Tibial nerve (tissue), 4 donors: ENCODE results near the gene AQP3.

Source experiments
- CTCF ChIP-seq, 5 experiments: fragments of 200-600 bp in 3 of 5; fragments of 450-650 bp in 2 of 5; sonication (generic) in 3 of 5; IDR thresholded peaks; one replicate each; pipeline ENCODE4 v1.5.1; 2016 to 2019; ENCODE audit warnings: antibody characterized with exemption in 5 of 5, mild to moderate bottlenecking in 3 of 5, moderate library complexity in 2 of 5
- EP300 ChIP-seq, 2 donors: sonication (generic); formaldehyde crosslinking; IDR thresholded peaks; one replicate each; pipeline ENCODE4 v1.6.1; 2017; ENCODE audit warnings: antibody characterized with exemption in 2 of 2, mild to moderate bottlenecking in 1 of 2
- POLR2A ChIP-seq, 2 donors: fragments of 450-650 bp; IDR thresholded peaks; one replicate each; pipeline ENCODE4 v1.6.1; 2017; ENCODE audit warnings: antibody characterized with exemption in 2 of 2, mild to moderate bottlenecking in 2 of 2, moderate library complexity in 2 of 2

GRCh38 chr9:33476503-33476902 lies 29.1 kb upstream of the AQP3 start:
- TF ChIP-seq CTCF (IDR thresholded peaks at IDR 0.05) (no peak), POLR2A (IDR thresholded peaks at IDR 0.05) (no peak), EP300 (IDR thresholded peaks at IDR 0.05) (no peak)
